HG02981 (cell line): ENCODE data around the gene NPIPB6.

Experiments
- ATAC-seq: cut with Tn5 transposase; IDR thresholded peaks from one replicate; pipeline ENCODE4 v1.9.1; 2021; ENCODE audit warnings: mild to moderate bottlenecking, moderate library complexity; ENCODE audit not compliant: unreplicated experiment

The NPIPB6 gene

GRCh38 chr16:28324235-28324886 is 38.9 kb downstream of the NPIPB6 start:
- no peak for ATAC-seq

GRCh38 chr16:28321700-28322411 is 41.5 kb downstream of the NPIPB6 start:
- ATAC-seq, result no peak

GRCh38 chr16:28320741-28321140 is 42.6 kb downstream of the NPIPB6 start:
- no peak for ATAC-seq

GRCh38 chr16:28320023-28320561 is 43.2 kb downstream of the NPIPB6 start:
- no peak for ATAC-seq

- ATAC-seq, result no peak
Observed at GRCh38 chr16:28319476-28320022, 43.8 kb downstream of the NPIPB6 start.

GRCh38 chr16:28318042-28318744 is 45.1 kb downstream of the NPIPB6 start:
- no peak for ATAC-seq

- ATAC-seq, result no peak
Observed at GRCh38 chr16:28317040-28317880, 46.0 kb downstream of the NPIPB6 start.

- ATAC-seq, result no peak
Observed at GRCh38 chr16:28316054-28316453, 47.3 kb downstream of the NPIPB6 start.

- no peak for ATAC-seq
Observed at GRCh38 chr16:28313587-28313986, 49.7 kb downstream of the NPIPB6 start.

GRCh38 chr16:28312327-28312726 is 51.0 kb downstream of the NPIPB6 start:
- no peak for ATAC-seq

GRCh38 chr16:28311913-28312312 is 51.4 kb downstream of the NPIPB6 start:
- no peak for ATAC-seq

GRCh38 chr16:28311413-28311812 is 51.9 kb downstream of the NPIPB6 start:
- no peak for ATAC-seq

GRCh38 chr16:28310796-28311195 is 52.5 kb downstream of the NPIPB6 start:
- ATAC-seq, result no peak

GRCh38 chr16:28309811-28310311 is 53.4 kb downstream of the NPIPB6 start:
- ATAC-seq, result no peak

- ATAC-seq, result no peak
Observed at GRCh38 chr16:28308794-28309584, 54.3 kb downstream of the NPIPB6 start.

- ATAC-seq, result no peak
Observed at GRCh38 chr16:28307936-28308335, 55.4 kb downstream of the NPIPB6 start.

- ATAC-seq, result no peak
Observed at GRCh38 chr16:28304214-28304613, 59.1 kb downstream of the NPIPB6 start.

GRCh38 chr16:28303132-28303531 is 60.2 kb downstream of the NPIPB6 start:
- no peak for ATAC-seq

GRCh38 chr16:28301620-28302019 is 61.7 kb downstream of the NPIPB6 start:
- ATAC-seq, result no peak

GRCh38 chr16:28301154-28301553 is 62.2 kb downstream of the NPIPB6 start:
- ATAC-seq, result no peak
